RWPE1 (cell line): ENCODE results near the gene UAP1.
A peak's percentile ranks its signal among the peaks of the same experiment; 100 is the strongest.
"Not testable (repeated sequence)": the region's sequence is repeated elsewhere in the genome, so short reads cannot be mapped to it uniquely, and the experiment has no call there.

Experiments used
- CTCF ChIA-PET: fragments of 350-600 bp; sonication (Branson Sonifier 250); formaldehyde crosslinking; extraction: SDS; loops from one replicate; lab custom pipeline; 2021; lab: Yijun Ruan, JAX
- POLR2A ChIA-PET: fragments of 400-600 bp; formaldehyde crosslinking; extraction: SDS; loops from one replicate; lab custom pipeline; 2020; ENCODE audit warnings: antibody characterized with exemption; ENCODE audit not compliant: low non-redundant PET; lab: Yijun Ruan, JAX
- DNase-seq: peaks from one replicate; pipeline ENCODE4 v3.0.0; 2012; ENCODE audit warnings: low spot score
- H3K27ac ChIP-seq: fragments of 450-650 bp; 2 replicates; pipeline ENCODE4 v1.5.1; 2017
- TF ChIP-seq, protein P1 (sequence below): fragments of 450-650 bp; conservative IDR thresholded peaks from 2 replicates; pipeline ENCODE4 v1.5.1; 2017; ENCODE audit warnings: low read depth, mild to moderate bottlenecking

The UAP1 gene

DNA sequence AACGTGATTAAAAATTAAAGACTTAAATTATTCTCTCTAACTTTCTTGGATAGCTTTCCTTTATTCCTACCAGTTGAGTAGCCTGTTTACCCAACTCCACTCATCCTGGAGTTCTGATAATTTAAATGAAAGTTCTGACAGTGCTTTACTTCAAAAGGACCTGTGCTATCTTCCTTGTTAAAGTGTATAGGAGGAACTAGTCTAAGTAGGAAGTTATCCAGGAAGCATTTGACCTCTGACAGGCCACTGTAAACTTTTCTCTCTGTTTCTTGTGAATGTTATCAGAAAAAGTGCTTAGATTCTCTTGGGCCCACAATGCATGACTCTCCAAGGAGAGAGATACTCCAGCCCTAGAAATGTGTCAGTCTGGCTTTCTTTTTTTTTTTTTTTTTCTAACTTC, 9.2 kb downstream of the UAP1 start:
- TF ChIP-seq, protein P1, sequence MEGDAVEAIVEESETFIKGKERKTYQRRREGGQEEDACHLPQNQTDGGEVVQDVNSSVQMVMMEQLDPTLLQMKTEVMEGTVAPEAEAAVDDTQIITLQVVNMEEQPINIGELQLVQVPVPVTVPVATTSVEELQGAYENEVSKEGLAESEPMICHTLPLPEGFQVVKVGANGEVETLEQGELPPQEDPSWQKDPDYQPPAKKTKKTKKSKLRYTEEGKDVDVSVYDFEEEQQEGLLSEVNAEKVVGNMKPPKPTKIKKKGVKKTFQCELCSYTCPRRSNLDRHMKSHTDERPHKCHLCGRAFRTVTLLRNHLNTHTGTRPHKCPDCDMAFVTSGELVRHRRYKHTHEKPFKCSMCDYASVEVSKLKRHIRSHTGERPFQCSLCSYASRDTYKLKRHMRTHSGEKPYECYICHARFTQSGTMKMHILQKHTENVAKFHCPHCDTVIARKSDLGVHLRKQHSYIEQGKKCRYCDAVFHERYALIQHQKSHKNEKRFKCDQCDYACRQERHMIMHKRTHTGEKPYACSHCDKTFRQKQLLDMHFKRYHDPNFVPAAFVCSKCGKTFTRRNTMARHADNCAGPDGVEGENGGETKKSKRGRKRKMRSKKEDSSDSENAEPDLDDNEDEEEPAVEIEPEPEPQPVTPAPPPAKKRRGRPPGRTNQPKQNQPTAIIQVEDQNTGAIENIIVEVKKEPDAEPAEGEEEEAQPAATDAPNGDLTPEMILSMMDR = no peak
- ChIA-PET POLR2A (no interaction called here), CTCF (no interaction called here)
- no peak overlapping the region for H3K27ac ChIP-seq
- no peak for DNase-seq

DNA sequence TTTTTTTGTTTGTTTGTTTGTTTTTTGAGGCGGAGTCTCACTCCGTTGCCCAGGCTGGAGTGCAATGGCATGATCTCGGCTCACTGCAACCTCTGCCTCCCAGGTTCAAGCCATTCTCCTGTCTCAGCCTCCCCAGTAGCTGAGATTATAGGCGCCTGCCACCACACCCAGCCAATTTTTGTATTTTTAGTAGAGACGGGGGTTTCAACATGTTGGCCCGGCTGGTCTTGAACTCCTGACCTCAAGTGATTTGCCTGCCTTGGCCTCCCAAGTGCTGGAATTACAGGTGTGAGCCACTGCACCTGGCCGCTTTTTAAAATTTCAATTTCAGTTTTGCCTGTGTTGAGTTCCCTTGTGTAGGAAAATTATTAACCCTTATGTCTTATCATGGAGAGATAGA, 9.6 kb downstream of the UAP1 start:
- POLR2A ChIA-PET, CTCF ChIA-PET, DNase-seq: not testable (repeated sequence)
- 0 out of 2 replicates have a peak overlapping the region, but pooled peaks have one; percentile 31 for H3K27ac ChIP-seq

DNA sequence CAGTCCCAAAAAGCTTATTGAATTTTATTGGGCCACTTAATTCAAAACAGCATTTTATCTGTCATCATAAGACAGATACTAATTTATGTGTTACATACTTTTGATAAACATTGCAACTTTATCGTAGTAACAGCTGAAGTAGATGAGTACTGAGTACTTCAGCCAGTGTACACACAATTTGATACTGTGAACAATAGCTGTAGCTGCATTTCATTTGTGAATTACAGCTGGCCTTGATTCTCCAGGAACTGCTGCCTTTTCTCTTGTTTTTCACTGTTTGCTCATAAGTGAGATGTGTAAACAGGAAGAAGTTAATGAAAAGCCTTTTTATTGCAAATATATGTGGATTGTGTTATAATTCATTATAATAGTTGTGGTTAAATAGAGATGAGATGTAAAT, 10.2 kb downstream of the UAP1 start:
- DNase-seq = no peak
- TF ChIP-seq, protein P1 = no peak
- ChIA-PET CTCF (no interaction called here), POLR2A (no interaction called here)
- H3K27ac ChIP-seq = no peak overlapping the region

DNA sequence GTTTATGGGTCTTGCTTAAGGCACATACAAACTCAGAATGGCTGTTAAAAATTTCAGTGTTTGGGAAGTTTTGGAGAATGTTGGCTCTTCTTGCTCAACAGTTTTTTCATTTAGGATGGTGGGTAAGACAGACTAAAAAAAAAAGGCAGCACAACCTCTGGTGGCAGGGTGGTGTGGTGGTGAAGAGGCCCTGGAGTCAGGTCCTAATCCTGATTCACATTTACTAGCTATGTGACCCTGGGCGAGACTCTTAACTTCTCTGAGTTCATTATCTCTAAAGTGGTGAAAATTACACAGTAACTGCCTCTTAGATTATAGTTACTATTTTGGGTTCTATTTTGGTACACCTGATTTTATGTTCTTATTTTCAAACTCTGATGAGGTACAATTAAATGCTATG, 11.6 kb downstream of the UAP1 start:
- TF ChIP-seq, protein P1 = no peak
- no peak for DNase-seq
- ChIA-PET POLR2A (no interaction called here), CTCF (no interaction called here)
- no peak overlapping the region for H3K27ac ChIP-seq

DNA sequence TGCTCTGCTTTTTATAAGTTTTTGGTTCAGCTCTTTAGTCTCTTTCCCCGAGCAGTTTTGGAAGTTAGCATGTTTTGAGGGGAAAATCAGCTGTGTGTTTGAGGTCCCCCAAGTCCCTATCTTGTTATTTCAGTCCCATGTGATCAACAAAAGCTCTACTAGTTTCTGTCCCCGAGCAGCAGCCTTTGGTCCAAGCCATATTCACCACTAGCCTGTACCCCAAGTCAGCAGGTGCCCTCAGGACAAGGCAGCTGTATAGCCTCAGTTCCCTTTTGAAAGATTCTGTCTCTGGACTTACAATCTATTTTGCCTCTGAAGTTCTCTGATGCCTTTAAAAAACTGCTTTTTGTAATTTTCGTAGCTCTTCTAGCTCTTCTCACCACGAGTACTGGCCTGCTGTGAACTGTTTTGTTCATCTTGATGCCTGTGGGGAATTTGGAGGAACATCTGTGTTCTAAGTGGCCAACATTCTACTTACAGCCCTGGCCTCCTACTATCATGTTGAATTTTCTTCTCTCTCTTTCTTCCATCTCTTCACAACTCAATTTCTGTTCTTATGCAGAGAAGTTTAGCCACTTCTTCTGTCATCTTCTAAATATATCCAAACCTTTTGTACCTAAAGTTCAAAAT, 16.7 kb downstream of the UAP1 start:
- DNase-seq = no peak
- CTCF ChIA-PET = no interaction called here
- no peak overlapping the region for H3K27ac ChIP-seq
- TF ChIP-seq, protein P1 = no peak
- POLR2A ChIA-PET = no interaction called here

DNA sequence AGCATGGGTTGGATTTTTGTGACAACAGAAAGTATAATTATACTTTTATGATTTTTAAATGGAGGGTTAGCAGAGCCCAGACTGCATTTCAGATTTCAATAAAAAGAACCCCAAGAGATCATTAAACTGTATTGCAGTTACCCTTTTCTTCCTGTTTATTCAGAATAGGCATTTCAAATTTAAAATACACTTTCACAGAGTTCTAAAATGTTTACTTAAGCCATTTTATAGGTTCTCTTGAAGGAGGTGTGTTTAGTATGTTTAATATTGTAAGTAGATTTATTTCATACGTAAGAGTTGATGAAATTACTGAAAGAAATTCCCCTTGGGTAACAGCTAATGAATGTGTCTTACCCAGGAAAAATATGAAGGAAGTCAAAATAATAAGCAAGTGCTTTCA, 17.4 kb downstream of the UAP1 start:
- DNase-seq = no peak
- TF ChIP-seq, protein P1 = no peak
- ChIA-PET CTCF (no interaction called here), POLR2A (no interaction called here)
- no peak overlapping the region for H3K27ac ChIP-seq

DNA sequence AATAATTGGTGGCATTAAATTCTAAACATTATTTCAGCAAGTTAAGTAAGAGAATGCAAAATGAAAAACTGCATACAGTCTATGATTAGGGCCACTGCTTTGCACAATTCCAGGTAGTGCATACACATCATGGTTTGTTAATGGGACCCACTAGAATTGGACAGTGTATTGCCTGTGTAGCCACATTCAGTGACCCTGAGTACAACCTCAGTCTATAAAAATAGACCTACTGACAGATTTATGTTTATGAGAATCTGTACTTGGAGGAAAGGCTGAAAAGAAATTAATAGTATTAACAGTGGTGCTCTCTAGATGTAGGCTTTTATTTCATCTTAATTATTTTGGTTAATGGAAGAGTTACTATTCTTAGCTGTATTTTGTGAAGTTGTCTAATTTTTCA, 18.8 kb downstream of the UAP1 start:
- TF ChIP-seq, protein P1 = no peak
- POLR2A ChIA-PET = no interaction called here
- H3K27ac ChIP-seq = no peak overlapping the region
- DNase-seq = no peak
- CTCF ChIA-PET = interaction anchor here (0.6 to 0.8 kb wide), 2 partner anchors 14 to 43 kb away, joined by 3 to 4 read pairs; no protein-coding TSS in a partner anchor

DNA sequence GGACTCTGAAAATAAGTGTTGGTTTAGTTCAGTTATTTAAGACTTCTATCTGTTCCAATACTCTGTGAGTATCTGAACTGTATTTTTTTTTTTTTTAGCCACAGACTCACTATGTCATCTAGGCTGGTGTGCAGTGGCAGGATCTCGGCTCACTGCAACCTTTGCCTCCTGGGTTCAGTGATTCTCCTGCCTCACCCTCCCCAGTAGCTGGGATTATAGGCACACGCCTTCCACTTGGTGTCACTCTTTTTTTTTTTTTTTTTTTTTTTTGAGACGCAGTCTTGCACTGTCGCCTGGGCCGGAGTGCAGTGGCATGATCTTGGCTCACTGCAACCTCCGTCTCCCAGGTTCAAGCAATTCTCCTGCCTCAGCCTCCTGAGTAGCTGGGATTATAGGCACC, 21.4 kb downstream of the UAP1 start:
- POLR2A ChIA-PET, H3K27ac ChIP-seq, CTCF ChIA-PET, DNase-seq: not testable (repeated sequence)

DNA sequence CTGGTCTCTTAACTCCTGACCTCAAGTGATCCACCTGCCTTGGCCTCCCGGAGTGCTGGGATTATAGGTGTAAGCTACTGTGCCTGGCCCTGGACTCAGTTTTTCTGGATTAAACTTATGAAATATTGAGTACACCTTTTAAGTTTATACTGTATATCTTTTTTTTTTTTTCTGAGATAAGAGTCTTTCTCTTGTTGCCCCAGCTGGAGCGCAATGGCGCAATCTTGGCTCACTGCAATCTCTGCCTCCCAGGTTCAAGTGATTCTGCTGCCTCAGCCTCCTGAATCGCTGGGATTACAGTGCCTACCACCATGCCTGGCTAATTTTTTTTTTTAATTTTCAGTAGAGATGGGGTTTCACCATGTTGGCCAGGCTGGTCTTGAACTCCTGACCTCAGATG, 23.6 kb downstream of the UAP1 start:
- CTCF ChIA-PET = interaction anchor here (0.7 to 1.3 kb wide), 2 partner anchors 10 to 28 kb away, joined by 3 to 7 read pairs; no protein-coding TSS in a partner anchor
- H3K27ac ChIP-seq, POLR2A ChIA-PET, DNase-seq: not testable (repeated sequence)
